HEK293 (cell line): Measurements from ENCODE around the gene DLG2.

Source experiments
- KLF10 ChIP-seq: fragments of 450-650 bp; IDR thresholded peaks from 2 replicates; pipeline ENCODE4 v1.5.1; 2018; ENCODE audit warnings: missing biosample characterization, mild to moderate bottlenecking, missing genetic modification characterization
- MYNN ChIP-seq: fragments of 450-650 bp; formaldehyde crosslinking; IDR thresholded peaks from 2 replicates; pipeline ENCODE4 v1.5.1; 2016; ENCODE audit warnings: missing biosample characterization, missing genetic modification characterization, borderline replicate concordance
- PRDM1 ChIP-seq: fragments of 450-650 bp; formaldehyde crosslinking; IDR thresholded peaks from 2 replicates; pipeline ENCODE4; 2016; ENCODE audit warnings: missing biosample characterization, missing genetic modification characterization
- ZFP41 ChIP-seq: fragments of 450-650 bp; formaldehyde crosslinking; IDR thresholded peaks from 2 replicates; pipeline ENCODE4 v1.5.1; 2016; ENCODE audit warnings: missing biosample characterization, missing genetic modification characterization, borderline replicate concordance
- ZNF155 ChIP-seq: fragments of 450-650 bp; formaldehyde crosslinking; IDR thresholded peaks from 2 replicates; pipeline ENCODE4 v1.5.1; 2016; ENCODE audit warnings: missing biosample characterization, missing genetic modification characterization
- ZNF174 ChIP-seq: fragments of 450-650 bp; formaldehyde crosslinking; IDR thresholded peaks from 2 replicates; pipeline ENCODE4 v1.5.0; 2017; ENCODE audit warnings: missing biosample characterization, mild to moderate bottlenecking, missing genetic modification characterization
- ZNF624 ChIP-seq: fragments of 450-650 bp; formaldehyde crosslinking; IDR thresholded peaks from 2 replicates; pipeline ENCODE4 v1.5.1; 2017; ENCODE audit warnings: missing biosample characterization, missing genetic modification characterization
- ZNF76 ChIP-seq: fragments of 450-650 bp; formaldehyde crosslinking; IDR thresholded peaks from 2 replicates; pipeline ENCODE4; 2016; ENCODE audit warnings: low read depth, missing biosample characterization, missing genetic modification characterization, borderline replicate concordance
- TF ChIP-seq, protein P1 (sequence below): fragments of 450-650 bp; formaldehyde crosslinking; IDR thresholded peaks from 2 replicates; pipeline ENCODE4 v1.5.1; 2016; ENCODE audit warnings: missing biosample characterization, missing genetic modification characterization
- TF ChIP-seq, protein P2 (sequence below): fragments of 450-650 bp; formaldehyde crosslinking; IDR thresholded peaks from 2 replicates; pipeline ENCODE4 v1.5.1; 2016; ENCODE audit warnings: missing biosample characterization, missing genetic modification characterization
- TF ChIP-seq, protein P3 (sequence below): sonication (generic); formaldehyde crosslinking; IDR thresholded peaks from 2 replicates; pipeline ENCODE4 v1.8.1; 2022; ENCODE audit warnings: mild to moderate bottlenecking, moderate library complexity, missing genetic modification reagents
- TF ChIP-seq, protein P4 (sequence below): fragments of 450-650 bp; formaldehyde crosslinking; IDR thresholded peaks from 2 replicates; pipeline ENCODE4 v1.5.1; 2016; ENCODE audit warnings: missing biosample characterization, missing genetic modification characterization

DNA sequence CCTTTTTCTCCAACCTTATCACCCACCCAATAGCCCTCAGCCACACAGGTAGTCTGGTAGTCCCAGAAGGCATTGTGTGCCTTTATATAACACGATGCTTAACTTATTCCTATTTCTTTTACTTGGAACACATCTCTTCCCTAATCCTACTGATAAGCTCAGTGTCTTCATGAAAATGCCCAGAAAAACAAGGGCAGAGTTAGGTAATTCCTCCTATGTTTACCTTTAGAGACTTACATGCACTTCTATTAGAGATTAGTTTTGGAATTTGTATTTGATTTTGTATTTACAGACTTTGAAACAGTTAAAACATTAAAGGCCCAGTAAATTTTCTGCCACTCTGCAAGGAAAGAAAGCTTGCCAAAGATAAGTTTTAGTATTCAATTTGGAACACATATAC is 1703.2 kb downstream of the DLG2 start:
- no peak for TF ChIP-seq KLF10 (tag by site-specific recombination)
- TF ChIP-seq ZNF624 (tag by site-specific recombination) = no peak
- TF ChIP-seq, protein P1, sequence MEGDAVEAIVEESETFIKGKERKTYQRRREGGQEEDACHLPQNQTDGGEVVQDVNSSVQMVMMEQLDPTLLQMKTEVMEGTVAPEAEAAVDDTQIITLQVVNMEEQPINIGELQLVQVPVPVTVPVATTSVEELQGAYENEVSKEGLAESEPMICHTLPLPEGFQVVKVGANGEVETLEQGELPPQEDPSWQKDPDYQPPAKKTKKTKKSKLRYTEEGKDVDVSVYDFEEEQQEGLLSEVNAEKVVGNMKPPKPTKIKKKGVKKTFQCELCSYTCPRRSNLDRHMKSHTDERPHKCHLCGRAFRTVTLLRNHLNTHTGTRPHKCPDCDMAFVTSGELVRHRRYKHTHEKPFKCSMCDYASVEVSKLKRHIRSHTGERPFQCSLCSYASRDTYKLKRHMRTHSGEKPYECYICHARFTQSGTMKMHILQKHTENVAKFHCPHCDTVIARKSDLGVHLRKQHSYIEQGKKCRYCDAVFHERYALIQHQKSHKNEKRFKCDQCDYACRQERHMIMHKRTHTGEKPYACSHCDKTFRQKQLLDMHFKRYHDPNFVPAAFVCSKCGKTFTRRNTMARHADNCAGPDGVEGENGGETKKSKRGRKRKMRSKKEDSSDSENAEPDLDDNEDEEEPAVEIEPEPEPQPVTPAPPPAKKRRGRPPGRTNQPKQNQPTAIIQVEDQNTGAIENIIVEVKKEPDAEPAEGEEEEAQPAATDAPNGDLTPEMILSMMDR (tag by site-specific recombination) = no peak
- TF ChIP-seq ZNF155 (tag by site-specific recombination) = no peak
- TF ChIP-seq, protein P2, sequence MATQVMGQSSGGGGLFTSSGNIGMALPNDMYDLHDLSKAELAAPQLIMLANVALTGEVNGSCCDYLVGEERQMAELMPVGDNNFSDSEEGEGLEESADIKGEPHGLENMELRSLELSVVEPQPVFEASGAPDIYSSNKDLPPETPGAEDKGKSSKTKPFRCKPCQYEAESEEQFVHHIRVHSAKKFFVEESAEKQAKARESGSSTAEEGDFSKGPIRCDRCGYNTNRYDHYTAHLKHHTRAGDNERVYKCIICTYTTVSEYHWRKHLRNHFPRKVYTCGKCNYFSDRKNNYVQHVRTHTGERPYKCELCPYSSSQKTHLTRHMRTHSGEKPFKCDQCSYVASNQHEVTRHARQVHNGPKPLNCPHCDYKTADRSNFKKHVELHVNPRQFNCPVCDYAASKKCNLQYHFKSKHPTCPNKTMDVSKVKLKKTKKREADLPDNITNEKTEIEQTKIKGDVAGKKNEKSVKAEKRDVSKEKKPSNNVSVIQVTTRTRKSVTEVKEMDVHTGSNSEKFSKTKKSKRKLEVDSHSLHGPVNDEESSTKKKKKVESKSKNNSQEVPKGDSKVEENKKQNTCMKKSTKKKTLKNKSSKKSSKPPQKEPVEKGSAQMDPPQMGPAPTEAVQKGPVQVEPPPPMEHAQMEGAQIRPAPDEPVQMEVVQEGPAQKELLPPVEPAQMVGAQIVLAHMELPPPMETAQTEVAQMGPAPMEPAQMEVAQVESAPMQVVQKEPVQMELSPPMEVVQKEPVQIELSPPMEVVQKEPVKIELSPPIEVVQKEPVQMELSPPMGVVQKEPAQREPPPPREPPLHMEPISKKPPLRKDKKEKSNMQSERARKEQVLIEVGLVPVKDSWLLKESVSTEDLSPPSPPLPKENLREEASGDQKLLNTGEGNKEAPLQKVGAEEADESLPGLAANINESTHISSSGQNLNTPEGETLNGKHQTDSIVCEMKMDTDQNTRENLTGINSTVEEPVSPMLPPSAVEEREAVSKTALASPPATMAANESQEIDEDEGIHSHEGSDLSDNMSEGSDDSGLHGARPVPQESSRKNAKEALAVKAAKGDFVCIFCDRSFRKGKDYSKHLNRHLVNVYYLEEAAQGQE (tag by site-specific recombination) = no peak
- TF ChIP-seq, protein P3, sequence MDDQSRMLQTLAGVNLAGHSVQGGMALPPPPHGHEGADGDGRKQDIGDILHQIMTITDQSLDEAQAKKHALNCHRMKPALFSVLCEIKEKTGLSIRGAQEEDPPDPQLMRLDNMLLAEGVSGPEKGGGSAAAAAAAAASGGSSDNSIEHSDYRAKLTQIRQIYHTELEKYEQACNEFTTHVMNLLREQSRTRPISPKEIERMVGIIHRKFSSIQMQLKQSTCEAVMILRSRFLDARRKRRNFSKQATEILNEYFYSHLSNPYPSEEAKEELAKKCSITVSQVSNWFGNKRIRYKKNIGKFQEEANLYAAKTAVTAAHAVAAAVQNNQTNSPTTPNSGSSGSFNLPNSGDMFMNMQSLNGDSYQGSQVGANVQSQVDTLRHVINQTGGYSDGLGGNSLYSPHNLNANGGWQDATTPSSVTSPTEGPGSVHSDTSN (CRISPR knock-in tag) = no peak
- TF ChIP-seq ZNF174 (tag by site-specific recombination) = no peak
- TF ChIP-seq MYNN (tag by site-specific recombination) = no peak
- TF ChIP-seq PRDM1 (tag by site-specific recombination) = no peak
- TF ChIP-seq, protein P4, sequence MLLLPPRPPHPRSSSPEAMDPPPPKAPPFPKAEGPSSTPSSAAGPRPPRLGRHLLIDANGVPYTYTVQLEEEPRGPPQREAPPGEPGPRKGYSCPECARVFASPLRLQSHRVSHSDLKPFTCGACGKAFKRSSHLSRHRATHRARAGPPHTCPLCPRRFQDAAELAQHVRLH (tag by site-specific recombination) = no peak
- no peak for TF ChIP-seq ZFP41
- TF ChIP-seq ZNF76 = no peak
